GM20431 (cell line): ENCODE data around the gene ACADVL.

Experiments
- in situ Hi-C: fragments of 300-500 bp; cut with MseI, MboI; formaldehyde crosslinking; loops from one replicate; pipeline ENCODE4 v1.15.0; 2020; ENCODE audit warnings: low sequenced_read_pairs; ENCODE audit not compliant: unreplicated experiment

ACADVL gene

DNA sequence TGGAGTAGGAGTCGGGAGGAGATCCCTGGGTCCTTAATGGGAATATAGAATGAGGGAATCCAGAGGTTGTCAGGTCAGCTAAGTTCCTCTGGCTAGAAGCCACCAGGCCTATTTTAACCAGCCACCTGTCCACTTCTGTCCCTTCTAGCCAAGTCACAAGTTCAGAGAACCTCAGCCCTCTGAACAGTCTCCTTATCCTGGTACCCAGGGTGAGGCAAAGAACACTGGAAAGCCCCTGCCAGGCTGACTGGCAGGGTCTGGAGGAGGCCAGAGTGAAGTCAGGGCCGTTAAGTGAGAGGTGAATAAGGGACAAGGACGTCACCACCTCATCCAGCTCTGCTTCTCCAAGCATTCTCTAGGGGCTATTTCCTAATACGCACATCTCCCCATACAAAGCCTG is 29.1 kb downstream of the ACADVL start:
- in situ Hi-C loops, result no loop called here

DNA sequence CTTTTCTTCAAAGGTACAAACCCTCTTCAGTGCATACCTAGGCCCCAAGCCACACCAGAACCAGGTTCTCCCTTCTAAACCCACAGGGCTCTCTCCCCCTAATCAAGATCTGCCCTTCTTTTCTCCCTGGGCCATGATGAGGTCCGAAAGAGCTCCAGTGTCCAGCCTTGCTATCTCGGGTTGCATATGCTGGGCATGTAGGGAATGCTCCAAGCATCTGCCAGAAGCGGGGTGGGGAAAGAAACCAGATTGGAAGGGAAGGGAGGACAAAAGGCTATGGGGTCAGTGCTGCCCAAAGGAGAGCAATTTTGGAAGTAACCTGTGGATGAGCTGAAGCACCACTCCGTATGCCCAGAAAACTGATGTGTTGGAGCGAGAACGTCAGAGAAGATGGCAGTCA is 29.5 kb downstream of the ACADVL start:
- in situ Hi-C loops, result no loop called here

DNA sequence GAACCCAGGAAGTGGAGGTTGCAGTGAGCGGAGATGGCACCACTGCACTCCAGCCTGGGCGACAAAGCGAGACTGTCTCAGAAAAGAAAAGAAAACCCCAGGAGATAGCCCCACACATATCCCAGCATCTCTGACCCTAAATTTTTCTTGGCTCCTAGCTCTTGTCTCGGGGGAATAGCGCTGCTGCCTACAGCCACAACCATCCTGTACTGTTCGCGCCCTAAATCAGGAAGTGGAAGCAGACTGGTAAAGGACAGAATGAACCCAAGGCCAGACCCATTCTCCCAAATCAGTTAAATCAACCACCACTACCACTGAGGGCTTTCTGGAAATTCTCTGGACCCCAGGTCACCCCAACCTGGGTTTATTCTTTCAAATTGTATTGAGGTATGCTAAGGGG is 30.1 kb downstream of the ACADVL start:
- in situ Hi-C loops, result no loop called here

- in situ Hi-C loops, result no loop called here
These were observed 31.2 kb downstream of the ACADVL start for GRCh38 chr17:7250695-7251627.

DNA sequence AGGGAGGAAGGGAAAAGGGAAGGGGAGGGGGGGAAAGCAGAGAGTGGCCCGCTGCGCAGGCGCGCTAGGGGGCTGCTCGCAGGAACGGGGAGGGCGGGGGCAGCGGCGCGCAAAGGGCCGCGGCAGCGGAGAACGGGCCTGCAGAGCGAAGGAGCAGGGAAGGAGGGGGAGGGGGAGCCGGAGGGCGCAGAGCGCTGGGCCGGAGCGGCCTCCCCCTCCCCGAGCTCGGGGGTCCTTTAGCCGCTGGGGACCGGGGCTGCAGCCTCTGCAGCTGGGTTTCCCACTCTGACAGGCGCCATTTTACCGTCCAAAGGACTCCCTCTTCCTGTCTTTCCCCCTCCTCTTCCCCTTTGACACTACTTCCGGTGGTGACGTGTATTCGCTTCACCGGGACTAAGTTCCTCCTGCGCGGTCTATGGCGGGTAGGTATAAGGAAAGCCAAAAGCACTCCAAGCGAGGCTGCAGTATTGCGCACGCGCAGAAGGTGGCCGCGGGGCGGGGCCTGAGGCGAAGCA is 32.0 kb downstream of the ACADVL start, which contains the start of gene CTDNEP1:
Gene CTDNEP1, minus strand, starts transcription at position 74 of the 515 bp plus-strand sequence. CDS start 438 bp downstream, outside the sequence.
- in situ Hi-C loops, result no loop called here

GRCh38 chr17:7252176-7253043 is 32.7 kb downstream of the ACADVL start, which contains the start of gene ELP5:
Gene ELP5 (plus strand): TSS chr17:7252215. CDS start chr17:7252551, 336 bp downstream.
- in situ Hi-C loops, result no loop called here

DNA sequence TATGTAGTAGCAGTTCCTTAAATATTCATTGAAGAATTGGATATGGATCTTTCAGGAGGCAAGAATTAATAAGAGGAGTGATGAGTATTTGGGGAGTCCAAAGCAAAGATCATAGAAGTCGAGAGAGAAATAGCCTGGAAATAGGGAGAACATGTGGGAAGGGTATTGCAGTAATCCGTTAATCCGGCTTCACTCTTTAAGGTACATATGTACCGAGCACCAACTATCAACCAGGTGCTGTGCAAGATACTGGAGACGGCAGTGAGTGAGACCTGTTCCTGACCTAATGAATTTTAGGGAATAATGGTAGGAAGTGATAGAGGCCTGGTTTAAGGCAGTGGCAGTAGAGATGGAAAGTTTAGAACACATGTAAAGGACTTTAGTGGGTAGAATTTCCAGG is 33.3 kb downstream of the ACADVL start:
- in situ Hi-C loops, result no loop called here

DNA sequence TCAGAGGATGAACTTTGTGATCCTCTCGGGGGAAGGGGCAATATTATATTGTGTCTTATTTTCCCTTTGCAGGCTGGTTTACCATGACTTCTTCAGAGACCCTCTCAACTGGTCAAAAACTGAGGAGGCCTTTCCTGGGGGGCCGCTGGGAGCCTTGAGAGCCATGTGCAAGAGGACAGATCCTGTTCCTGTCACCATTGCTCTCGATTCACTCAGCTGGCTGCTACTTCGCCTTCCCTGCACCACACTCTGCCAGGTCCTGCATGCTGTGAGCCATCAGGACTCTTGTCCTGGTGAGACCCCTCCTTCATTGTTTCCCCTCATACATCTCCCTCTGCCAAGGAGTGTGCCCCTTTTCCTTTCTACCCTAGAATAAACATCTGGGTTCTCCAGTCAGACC is 34.8 kb downstream of the ACADVL start:
- in situ Hi-C loops, result no loop called here

GRCh38 chr17:7256766-7257456 is 37.2 kb downstream of the ACADVL start:
- in situ Hi-C loops, result no loop called here

DNA sequence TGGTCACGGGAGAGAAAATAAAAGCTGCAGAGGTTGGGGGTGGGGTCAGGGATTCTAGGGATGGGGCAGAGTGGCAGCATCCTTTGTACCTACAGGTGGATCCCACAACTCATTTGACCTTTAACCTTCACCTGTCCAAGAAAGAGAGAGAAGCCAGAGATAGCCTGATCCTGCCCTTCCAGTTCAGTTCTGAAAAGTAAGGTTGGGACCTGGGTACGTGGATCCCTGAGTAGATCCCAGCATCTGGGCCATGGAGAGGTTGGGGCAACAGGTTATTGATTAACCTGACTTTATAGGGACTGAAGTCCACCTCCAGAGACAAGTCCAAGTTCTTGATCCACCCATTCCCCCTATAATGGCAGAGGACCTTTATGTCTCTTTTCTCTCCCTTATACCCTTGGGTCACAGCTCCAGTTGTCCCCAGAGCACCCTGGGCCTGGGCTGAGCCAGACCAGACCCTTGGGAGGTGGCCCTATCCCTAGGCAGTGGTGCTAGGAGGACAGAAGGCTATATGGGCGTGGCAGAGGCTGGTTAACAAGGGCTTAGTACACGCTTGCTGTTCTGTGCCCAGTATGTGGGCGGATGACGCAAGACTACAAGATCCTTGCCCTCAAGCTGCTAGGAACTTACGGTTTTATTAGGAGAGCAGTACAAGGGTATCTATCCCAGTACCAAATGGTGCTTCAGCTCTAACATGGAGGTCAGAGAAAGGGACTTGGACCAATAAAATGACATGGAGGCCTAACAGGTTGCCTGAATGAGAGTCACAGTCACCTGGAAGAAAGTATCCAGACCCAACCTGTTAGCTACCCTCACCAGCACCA is 39.2 kb downstream of the ACADVL start:
- in situ Hi-C loops, result no loop called here

DNA sequence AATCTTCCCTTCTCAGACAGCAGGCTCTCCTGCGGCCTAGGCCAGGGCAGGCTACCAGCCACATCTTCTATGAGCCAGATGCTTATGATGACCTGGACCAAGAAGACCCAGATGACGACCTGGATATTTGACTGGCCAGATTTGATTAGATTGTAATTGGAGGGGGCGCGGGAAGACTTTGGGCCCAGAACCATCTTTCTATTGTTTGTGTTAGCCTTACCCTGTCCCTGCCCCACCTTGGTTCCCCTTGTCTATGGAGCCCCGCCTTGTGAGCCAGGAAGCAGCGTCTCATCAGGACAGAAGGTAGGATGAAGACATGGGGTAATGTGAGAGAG is 39.8 kb downstream of the ACADVL start:
- in situ Hi-C loops, result no loop called here

- in situ Hi-C loops, result no loop called here
These were observed 40.4 kb downstream of the ACADVL start for GRCh38 chr17:7260151-7260550.

- in situ Hi-C loops, result no loop called here
These were observed 41.1 kb downstream of the ACADVL start for GRCh38 chr17:7260651-7261378.

DNA sequence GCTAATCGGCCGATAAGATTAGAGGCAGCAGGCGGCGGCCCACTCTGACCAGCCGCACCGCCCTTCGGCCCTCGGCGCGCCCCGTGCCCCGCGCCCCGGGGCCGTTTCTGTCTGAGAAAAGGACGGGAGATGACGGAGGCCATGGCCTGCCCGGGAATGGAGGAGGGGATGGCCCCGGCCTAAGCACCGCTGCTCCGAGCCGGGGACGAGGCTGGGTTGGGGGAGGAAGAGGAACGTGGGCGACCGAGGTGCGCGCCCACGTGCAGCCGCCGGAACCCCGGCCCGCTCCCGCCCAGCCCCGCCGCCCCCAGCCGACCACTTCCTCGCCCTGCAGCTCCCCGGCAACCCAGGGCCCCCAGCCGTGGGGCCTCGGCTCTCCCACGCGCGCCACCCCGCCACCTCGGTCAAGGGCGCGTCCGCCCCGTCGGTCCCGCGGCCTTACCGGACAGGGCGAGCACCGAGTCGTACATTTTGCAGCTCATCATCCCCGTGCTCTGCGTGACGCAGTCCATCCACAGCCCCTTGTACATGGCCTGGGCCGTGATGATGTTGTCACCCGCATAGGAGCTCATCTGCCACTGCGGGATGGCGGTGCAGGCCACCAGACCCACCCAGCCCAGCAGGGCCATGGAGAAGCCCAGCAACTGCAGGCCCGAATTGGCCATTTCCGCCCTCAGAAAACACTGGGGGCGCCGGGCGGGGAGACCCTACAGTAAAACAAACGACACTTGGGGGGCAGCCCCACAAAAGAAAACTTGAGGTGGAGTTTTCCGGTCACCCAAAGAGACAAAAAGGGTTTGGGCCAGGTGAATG is 41.8 kb downstream of the ACADVL start:
- in situ Hi-C loops, result no loop called here

DNA sequence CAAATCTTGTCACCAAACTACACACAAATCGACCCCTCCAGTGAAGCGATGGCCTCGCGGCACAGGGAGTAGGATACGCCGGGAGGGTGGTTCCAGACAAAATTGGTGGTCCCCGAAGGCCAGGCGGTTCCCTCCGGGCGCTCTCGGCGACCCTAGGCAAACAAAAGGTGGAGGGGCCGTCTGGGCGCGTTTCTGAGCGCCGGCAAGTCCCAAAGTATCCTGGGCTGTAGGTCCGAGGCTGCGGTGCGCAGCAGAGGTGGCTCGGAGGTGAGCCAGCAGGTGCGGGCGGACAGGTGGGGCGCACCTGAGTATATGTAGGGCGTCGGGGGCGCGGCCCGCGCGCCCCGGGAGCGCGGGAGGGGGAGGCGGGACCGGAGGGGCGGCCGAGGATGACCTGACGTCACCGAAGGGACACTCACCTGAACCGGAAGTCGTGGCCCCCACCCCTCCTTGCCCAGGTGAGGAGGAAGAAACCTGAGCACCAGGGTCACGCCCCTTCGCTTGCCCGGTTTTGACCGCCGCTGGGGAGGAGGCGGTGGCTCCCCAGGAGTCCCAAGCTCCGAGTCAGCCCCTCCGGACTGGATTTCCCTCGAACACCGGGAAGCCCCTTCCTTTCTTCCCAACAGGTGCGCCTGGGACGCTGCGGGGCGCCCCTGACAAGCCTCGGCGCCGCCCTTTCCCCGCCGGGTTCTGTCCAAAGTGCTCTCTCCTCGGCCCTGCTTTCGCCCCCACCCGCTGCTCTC is 42.6 kb downstream of the ACADVL start, which contains the start of gene CLDN7:
Gene CLDN7, minus strand, starts transcription at position 287 of the 743 bp plus-strand sequence. CDS start 435 bp downstream, outside the sequence.
- in situ Hi-C loops, result no loop called here

DNA sequence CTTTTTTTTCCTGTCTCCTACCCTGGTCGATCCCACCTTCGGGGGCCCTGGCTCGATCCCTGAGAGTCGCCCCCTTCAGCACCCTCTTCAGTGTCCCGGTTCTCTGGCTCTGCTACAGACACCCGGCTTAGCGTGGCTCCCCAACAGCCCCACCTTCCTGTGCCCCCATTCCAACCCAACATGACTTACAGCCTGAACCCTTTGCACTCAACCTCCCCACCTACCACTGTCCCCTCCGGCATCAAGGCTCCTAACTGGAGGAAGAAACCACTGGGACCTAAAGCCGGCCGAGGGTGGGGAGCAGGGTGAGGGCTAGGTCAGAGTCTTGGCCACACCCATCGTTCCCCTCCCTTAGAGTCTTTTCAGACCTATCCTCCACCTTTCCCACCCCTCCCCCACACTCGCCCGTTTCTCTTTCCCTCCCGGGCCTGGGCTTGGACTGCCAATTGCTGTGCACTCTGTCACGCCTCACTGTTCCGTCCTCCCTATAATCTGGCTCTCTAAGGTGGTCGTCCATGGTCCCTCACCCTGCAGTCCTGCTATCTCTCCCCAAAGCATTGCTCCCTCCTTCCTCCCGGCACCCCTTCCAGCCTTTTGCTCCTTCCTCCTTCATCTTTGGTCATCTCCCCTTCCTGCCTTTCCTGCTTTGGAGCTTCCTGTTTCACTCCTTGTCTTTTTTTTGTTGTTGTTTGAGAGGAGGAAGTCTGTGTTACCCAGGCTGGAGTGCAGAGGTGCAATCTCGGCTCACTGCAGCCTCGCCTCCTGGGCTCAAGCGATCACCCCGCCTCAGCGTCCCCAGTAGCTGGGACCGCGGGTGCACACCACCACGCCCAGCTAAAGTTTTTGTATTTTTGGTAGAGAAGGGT is 43.4 kb downstream of the ACADVL start:
- in situ Hi-C loops, result no loop called here
